IMR-90 (cell line): ENCODE data around the gene SHLD1. TPM values are rescaled to one million over a fixed set of nuclear protein-coding genes. Genes with fewer than 3 reads are reported as not detected.

Experiments
- ATAC-seq: fragments of 200-7000 bp; cut with Tn5 transposase; 2 replicates; pipeline ENCODE4 v1.9.1; 2020; ENCODE audit warnings: low read depth, mild to moderate bottlenecking, moderate library complexity
- Bru-seq: library from RNA; stranded (reverse); fragments of 400-500 nt; gene quantifications from one replicate; lab custom pipeline; 2021; lab: Mats Ljungman, UMichigan
- BruChase-seq, 2 experiments: library from RNA; stranded (reverse); fragments of 400-500 nt; gene quantifications; one replicate each; lab custom pipeline; 2021; lab: Mats Ljungman, UMichigan
- BruUV-seq: library from RNA; stranded (reverse); fragments of 400-500 nt; replicated peaks from 2 replicates; lab custom pipeline; 2021; lab: Mats Ljungman, UMichigan
- CTCF ChIA-PET: fragments of 300-600 bp; formaldehyde crosslinking; extraction: SDS; loops from one replicate; lab custom pipeline; 2021; ENCODE audit warnings: antibody characterized with exemption; lab: Yijun Ruan, JAX
- POLR2A ChIA-PET: fragments of 300-600 bp; sonication (Branson Sonifier 250); formaldehyde crosslinking; loops from one replicate; lab custom pipeline; 2022; ENCODE audit warnings: antibody characterized with exemption; ENCODE audit not compliant: unreplicated experiment; lab: Charles Lee
- DNase-seq: peaks from one replicate; pipeline ENCODE4 v3.0.0; 2013
- H2AFZ ChIP-seq: replicated peaks from 2 replicates; pipeline ENCODE3; 2013; ENCODE audit warnings: low read length, mild to moderate bottlenecking; ENCODE audit not compliant: poor library complexity
- H2AK5ac ChIP-seq: 2 replicates; pipeline ENCODE4 v1.6.1; 2013; ENCODE audit warnings: low read depth, low read length, inconsistent platforms
- H2AK9ac ChIP-seq: replicated peaks from 2 replicates; pipeline ENCODE3; 2013; ENCODE audit warnings: mild to moderate bottlenecking, low read depth, low read length, moderate library complexity; ENCODE audit not compliant: poor library complexity
- H2BK120ac ChIP-seq: 2 replicates; pipeline ENCODE4 v1.6.1; 2013; ENCODE audit warnings: low read depth, low read length, inconsistent platforms
- H2BK15ac ChIP-seq: 3 replicates; pipeline ENCODE4 v1.6.1; 2013; ENCODE audit warnings: low read depth, low read length, inconsistent platforms
- H2BK20ac ChIP-seq: 2 replicates; pipeline ENCODE4 v1.6.1; 2013; ENCODE audit warnings: low read depth, mild to moderate bottlenecking, inconsistent platforms, low read length, moderate library complexity
- H2BK5ac ChIP-seq: 2 replicates; pipeline ENCODE4 v1.6.1; 2013; ENCODE audit warnings: mild to moderate bottlenecking, low read depth, low read length, inconsistent platforms; ENCODE audit not compliant: poor library complexity, severe bottlenecking
- H3K14ac ChIP-seq: replicated peaks from 2 replicates; pipeline ENCODE4 v1.6.1; 2013; ENCODE audit warnings: low read depth, low read length, inconsistent platforms
- H3K18ac ChIP-seq: 2 replicates; pipeline ENCODE4 v1.6.1; 2013; ENCODE audit warnings: low read depth, low read length, control low read depth
- H3K23ac ChIP-seq: 2 replicates; pipeline ENCODE4 v1.6.1; 2013; ENCODE audit warnings: low read depth, low read length, inconsistent platforms
- H3K27ac ChIP-seq: 2 replicates; pipeline ENCODE4 v1.5.1; 2013; ENCODE audit warnings: mild to moderate bottlenecking, control low read depth, low read length; ENCODE audit not compliant: insufficient read depth
- H3K27me3 ChIP-seq: 2 replicates; pipeline ENCODE4 v1.6.1; 2013; ENCODE audit warnings: low read length; ENCODE audit not compliant: control insufficient read depth, insufficient read depth
- H3K36me3 ChIP-seq: 2 replicates; pipeline ENCODE4 v1.6.1; 2013; ENCODE audit warnings: low read length, mixed read lengths; ENCODE audit not compliant: control insufficient read depth, insufficient read depth
- H3K4ac ChIP-seq: 2 replicates; pipeline ENCODE4 v1.6.1; 2013; ENCODE audit warnings: low read depth, low read length, inconsistent platforms
- H3K4me1 ChIP-seq: 2 replicates; pipeline ENCODE4 v1.6.1; 2013; ENCODE audit warnings: low read length, mixed read lengths; ENCODE audit not compliant: control insufficient read depth, insufficient read depth
- H3K4me2 ChIP-seq: 2 replicates; pipeline ENCODE4 v1.6.1; 2013; ENCODE audit warnings: low read depth, mild to moderate bottlenecking, control low read depth, low read length, moderate library complexity
- H3K4me3 ChIP-seq: 2 replicates; pipeline ENCODE4 v1.5.1; 2013; ENCODE audit warnings: low read depth, mild to moderate bottlenecking, control low read depth, low read length, moderate library complexity; ENCODE audit not compliant: insufficient read depth
- H3K56ac ChIP-seq: 2 replicates; pipeline ENCODE4 v1.6.1; 2013; ENCODE audit warnings: low read length, inconsistent platforms; ENCODE audit not compliant: insufficient read depth; ENCODE audit errors: extremely low read depth
- H3K79me1 ChIP-seq, 2 experiments: 2 replicates each; pipeline ENCODE4 v1.6.1; 2013; ENCODE audit warnings: low read length in 2 of 2, inconsistent platforms in 1 of 2, low read depth in 1 of 2
- H3K9ac ChIP-seq: 2 replicates; pipeline ENCODE4 v1.6.1; 2013; ENCODE audit warnings: low read depth, low read length, control low read depth
- H3K9me1 ChIP-seq: 2 replicates; pipeline ENCODE4 v1.6.1; 2013; ENCODE audit warnings: low read length, inconsistent platforms; ENCODE audit not compliant: insufficient read depth
- H3K9me3 ChIP-seq: 2 replicates; pipeline ENCODE4 v1.6.1; 2013; ENCODE audit warnings: low read length; ENCODE audit not compliant: control insufficient read depth, insufficient read depth
- H4K20me1 ChIP-seq: 2 replicates; pipeline ENCODE4 v1.6.1; 2013; ENCODE audit warnings: low read length, inconsistent platforms; ENCODE audit not compliant: insufficient read depth
- H4K5ac ChIP-seq: 2 replicates; pipeline ENCODE4 v1.6.1; 2013; ENCODE audit warnings: mild to moderate bottlenecking, low read depth, low read length, control low read depth
- H4K8ac ChIP-seq, 2 experiments: 2 replicates each; pipeline ENCODE4 v1.6.1; 2013; ENCODE audit warnings: low read depth in 2 of 2, low read length in 2 of 2, control low read depth in 1 of 2, inconsistent platforms in 1 of 2
- H4K91ac ChIP-seq: 2 replicates; pipeline ENCODE4 v1.6.1; 2013; ENCODE audit warnings: low read depth, low read length, inconsistent platforms; ENCODE audit not compliant: insufficient read depth
- MXI1 ChIP-seq: IDR thresholded peaks from 2 replicates; pipeline ENCODE4 v1.6.1; 2012; ENCODE audit warnings: low read depth, mild to moderate bottlenecking, low read length, moderate library complexity, borderline replicate concordance
- NFE2L2 ChIP-seq: fragments of 150-350 bp; IDR thresholded peaks from 2 replicates; pipeline ENCODE4 v1.6.1; 2016; ENCODE audit warnings: low read depth, mild to moderate bottlenecking, low read length
- POLR2A ChIP-seq: IDR thresholded peaks from 2 replicates; pipeline ENCODE4 v1.6.1; 2012; ENCODE audit warnings: mild to moderate bottlenecking, low read depth, low read length
- USF2 ChIP-seq: fragments of 150-350 bp; IDR thresholded peaks from 2 replicates; pipeline ENCODE4 v1.6.1; 2017; ENCODE audit warnings: mild to moderate bottlenecking, antibody characterized with exemption, low read length, low read depth
- WGBS, 2 experiments: methylation state at CpG; one replicate each; pipeline versions ENCODE4 v1.1.5 to v1.1.7; 2013; ENCODE audit warnings: missing lambda C conversion rate in 2 of 2; ENCODE audit not compliant: insufficient read length in 1 of 2; ENCODE audit errors: extremely low coverage in 2 of 2; 5-methylcytosine and 5-hydroxymethylcytosine counted together
- dilution Hi-C: fragments of 300-500 bp; cut with HindIII; formaldehyde crosslinking; loops from one replicate; pipeline ENCODE4 v1.14.3; 2018; ENCODE audit warnings: low sequenced_read_pairs; ENCODE audit not compliant: unreplicated experiment
- in situ Hi-C: fragments of 300-500 bp; cut with MboI; formaldehyde crosslinking; loops from 3 replicates; pipeline ENCODE4 v1.14.3; 2019; ENCODE audit warnings: low sequenced_read_pairs, inconsistent platforms, mixed read lengths
- intact Hi-C: fragments of 100-400 bp; cut with micrococcal nuclease; formaldehyde crosslinking; loops from 2 replicates; pipeline ENCODE4 v1.10.0; 2022
- long read RNA-seq: library from polyadenylated mRNA; unstranded; transcript quantifications from one replicate; pipeline ENCODE4 v2.0.0, GENCODE V29; 2021; ENCODE audit not compliant: unreplicated experiment
- polyA plus RNA-seq, 3 experiments: library from polyadenylated mRNA; depleted of rRNA; stranded (reverse); fragments of >200 nt; gene quantifications; 2 replicates each; pipeline ENCODE4 v1.2.3, GENCODE V29; 2012; ENCODE audit warnings: low replicate concordance in 1 of 3
- total RNA-seq: library from RNA; depleted of rRNA; stranded (reverse); fragments of >200 nt; gene quantifications from 2 replicates; pipeline ENCODE4 v1.2.3, GENCODE V29; 2012; rRNA removed

SHLD1 gene
- total RNA-seq, result 1.9 and 3.0 TPM in 2 replicates
- 2.2 and 2.6 TPM in 2 replicates for polyA plus RNA-seq (2012; rRNA removed)
- polyA plus RNA-seq (2012; cell fraction: cytosol; rRNA removed), result 2.3 and 2.6 TPM in 2 replicates
- polyA plus RNA-seq (2012; cell fraction: nucleus; rRNA removed; ENCODE audit: low replicate concordance), result 1.3 and 2.8 TPM in 2 replicates
- percentile 49 among the genes with signal in this experiment for Bru-seq, nascent RNA
- BruChase-seq, experiment 1, labeled RNA remaining after a 6-hour chase, result percentile 55 among the genes with signal in this experiment
- percentile 44 among the genes with signal in this experiment for BruChase-seq, experiment 2, labeled RNA remaining after a 2-hour chase
- long read RNA-seq, partial matches to known transcripts, result 1 of 4 reads
- long read RNA-seq, other reads (novel, unspliced or antisense), result 1 of 4 reads

GRCh38 chr20:5749952-5750779 is at the start of gene SHLD1:
SHLD1 (plus strand) TSS chr20:5750401; CDS start chr20:5772866, 22,465 bp downstream.
- intact Hi-C loops, result loop anchor here (1.0 kb wide), 1 partner anchor 11 kb away; no protein-coding TSS in a partner anchor

More at GRCh38 chr20:5749952-5750779, at the start of gene SHLD1:
- Histone ChIP-seq H4K5ac (peak within 1 kb of the TSS; percentile 77), H3K4me3 (peak within 1 kb of the TSS; percentile 45), H3K27ac (peak within 1 kb of the TSS; percentile 95), H3K23ac (peak within 1 kb of the TSS; percentile 70; the same call in 1 of the 2 replicates), H2BK5ac (peak within 1 kb of the TSS; percentile 46), H3K9me3 (no peaks in the 10 kb centered on the region), H3K27me3 (no peaks in the 10 kb centered on the region), H3K4me1 (peaks cover 3% of the 10 kb centered on the region; the same call in 1 of the 2 replicates), H3K4me2 (peak within 1 kb of the TSS; percentile 86), H3K18ac (peak within 1 kb of the TSS; percentile 58), H4K91ac (peak within 1 kb of the TSS; percentile 86), H3K9me1 (no peaks in the 10 kb centered on the region), H3K56ac (peak within 1 kb of the TSS; percentile 86; the same call in 1 of the 2 replicates), H2AK9ac (peak within 1 kb of the TSS; percentile 83), H3K4ac (peak within 1 kb of the TSS; percentile 82), H4K20me1 (no peaks in the 10 kb centered on the region), H2AK5ac (peak within 1 kb of the TSS; percentile 37), H3K36me3 (no peaks in the 10 kb centered on the region), H3K14ac (peak within 1 kb of the TSS; percentile 86), H2BK120ac (peak within 1 kb of the TSS; percentile 87), H3K9ac (peak within 1 kb of the TSS; percentile 84), H2BK15ac (peak within 1 kb of the TSS; percentile 45; the same call in 2 of the 3 replicates), H2BK20ac (peak within 1 kb of the TSS; percentile 83), H2AFZ (peak within 1 kb of the TSS; percentile 89), H4K8ac (peak within 1 kb of the TSS; percentile 87 to 99), H3K79me1 (0 out of 4 replicates have a peak, but pooled peaks cover 0 to 7% of the 10 kb centered on the region in 2 experiments)
- in situ Hi-C loops (no loop called here), dilution Hi-C loops (no loop called here)
- ChIA-PET CTCF (no interaction called here), POLR2A (interaction anchor here (1.0 kb wide), 1 partner anchor 10 kb away, joined by 4 read pairs; no protein-coding TSS in a partner anchor)
- BruUV-seq, result no TSS peak
- DNase-seq (peak; percentile 88), ATAC-seq (peak; percentile 97)
- WGBS, 2 experiments, result 0% methylated on average over 1 of the region's 27 CpGs; no CpG with 5 or more reads in 1 of the 2 experiments
- TF ChIP-seq POLR2A (peak; percentile 56; the same call in 1 of the 2 replicates), NFE2L2 (no peak), MXI1 (0 out of 2 replicates have a peak, but pooled peaks have one; percentile 32), USF2 (no peak)
